ENCODE results near the gene NPHS1.
"Not testable (repeated sequence)": the region's sequence is repeated elsewhere in the genome, so short reads cannot be mapped to it uniquely, and the experiment has no call there.

Gene NPHS1

GRCh38 chr19:35811317-35812219 is 40.7 kb downstream of the NPHS1 start:
- no peak for FAIRE-seq

- no peak for FAIRE-seq
Observed at GRCh38 chr19:35807633-35808032, 44.7 kb downstream of the NPHS1 start.

GRCh38 chr19:35806597-35806996 is 45.7 kb downstream of the NPHS1 start:
- no peak for FAIRE-seq

- FAIRE-seq: no peak
Observed at GRCh38 chr19:35805526-35806102, 46.7 kb downstream of the NPHS1 start.

GRCh38 chr19:35801828-35802227 is 50.5 kb downstream of the NPHS1 start:
- FAIRE-seq: no peak

GRCh38 chr19:35797663-35798062 is 54.6 kb downstream of the NPHS1 start:
- FAIRE-seq: no peak

- no peak for FAIRE-seq
Observed at GRCh38 chr19:35796645-35797542, 55.4 kb downstream of the NPHS1 start.

GRCh38 chr19:35795564-35795963 is 56.7 kb downstream of the NPHS1 start:
- FAIRE-seq: not testable (repeated sequence)

GRCh38 chr19:35793381-35794165 is 58.7 kb downstream of the NPHS1 start:
- no peak for FAIRE-seq

GRCh38 chr19:35792888-35793287 is 59.4 kb downstream of the NPHS1 start:
- FAIRE-seq: no peak

GRCh38 chr19:35792312-35792711 is 60.0 kb downstream of the NPHS1 start:
- FAIRE-seq: no peak

- FAIRE-seq: no peak
Observed at GRCh38 chr19:35791814-35792279, 60.5 kb downstream of the NPHS1 start.

- no peak for FAIRE-seq
Observed at GRCh38 chr19:35790981-35791813, 61.1 kb downstream of the NPHS1 start.

GRCh38 chr19:35789978-35790944 is 62.0 kb downstream of the NPHS1 start:
- FAIRE-seq: no peak

GRCh38 chr19:35789195-35789977 is 62.9 kb downstream of the NPHS1 start:
- FAIRE-seq: no peak

- FAIRE-seq: no peak
Observed at GRCh38 chr19:35788205-35788960, 63.9 kb downstream of the NPHS1 start.

- no peak for FAIRE-seq
Observed at GRCh38 chr19:35787227-35787799, 65.0 kb downstream of the NPHS1 start.
